Peyer's patch (tissue), 4 donors: ENCODE results near the gene SNAPC4.

Experiments used
- POLR2A ChIP-seq, 2 donors: fragments of 450-650 bp; IDR thresholded peaks; one replicate each; pipeline ENCODE4 v1.5.1; 2017; ENCODE audit warnings: antibody characterized with exemption in 2 of 2, mild to moderate bottlenecking in 2 of 2, moderate library complexity in 2 of 2
- TF ChIP-seq, protein P1 (sequence below), 6 experiments: fragments of 450-650 bp in 4 of 6; fragments of 200-600 bp in 2 of 6; sonication (generic) in 1 of 6; IDR thresholded peaks; one replicate each; pipeline ENCODE4 v1.5.1; 2017 to 2019; ENCODE audit warnings: antibody characterized with exemption in 6 of 6, mild to moderate bottlenecking in 3 of 6, moderate library complexity in 1 of 6

- TF ChIP-seq, protein P1, sequence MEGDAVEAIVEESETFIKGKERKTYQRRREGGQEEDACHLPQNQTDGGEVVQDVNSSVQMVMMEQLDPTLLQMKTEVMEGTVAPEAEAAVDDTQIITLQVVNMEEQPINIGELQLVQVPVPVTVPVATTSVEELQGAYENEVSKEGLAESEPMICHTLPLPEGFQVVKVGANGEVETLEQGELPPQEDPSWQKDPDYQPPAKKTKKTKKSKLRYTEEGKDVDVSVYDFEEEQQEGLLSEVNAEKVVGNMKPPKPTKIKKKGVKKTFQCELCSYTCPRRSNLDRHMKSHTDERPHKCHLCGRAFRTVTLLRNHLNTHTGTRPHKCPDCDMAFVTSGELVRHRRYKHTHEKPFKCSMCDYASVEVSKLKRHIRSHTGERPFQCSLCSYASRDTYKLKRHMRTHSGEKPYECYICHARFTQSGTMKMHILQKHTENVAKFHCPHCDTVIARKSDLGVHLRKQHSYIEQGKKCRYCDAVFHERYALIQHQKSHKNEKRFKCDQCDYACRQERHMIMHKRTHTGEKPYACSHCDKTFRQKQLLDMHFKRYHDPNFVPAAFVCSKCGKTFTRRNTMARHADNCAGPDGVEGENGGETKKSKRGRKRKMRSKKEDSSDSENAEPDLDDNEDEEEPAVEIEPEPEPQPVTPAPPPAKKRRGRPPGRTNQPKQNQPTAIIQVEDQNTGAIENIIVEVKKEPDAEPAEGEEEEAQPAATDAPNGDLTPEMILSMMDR (IDR thresholded peaks at IDR 0.05): no peak
- TF ChIP-seq POLR2A (IDR thresholded peaks at IDR 0.05): no peak
These were observed 38.8 kb upstream of the SNAPC4 start for GRCh38 chr9:136438548-136439480.
